Hypothalamus (tissue), 51 donors: ENCODE results near the gene PRTN3.
"Not testable (repeated sequence)": the region's sequence is repeated elsewhere in the genome, so short reads cannot be mapped to it uniquely, and the experiment has no call there.

ENCODE experiments used
- DNase-seq, 51 donors: peaks; one replicate each; lab custom pipeline; 2025; lab: John Stamatoyannopoulos, UW

The PRTN3 gene

GRCh38 chr19:877992-878660 is 37.3 kb downstream of the PRTN3 start:
- DNase-seq: not testable (repeated sequence)

- peak in 6 of 51 donors; percentile 18 to 44 (median 26) for DNase-seq
These were observed 38.2 kb downstream of the PRTN3 start for GRCh38 chr19:878751-879561.

- DNase-seq: no peak
These were observed 39.1 kb downstream of the PRTN3 start for GRCh38 chr19:879711-880438.

GRCh38 chr19:881385-882071 is 40.7 kb downstream of the PRTN3 start:
- DNase-seq: no peak

- DNase-seq: no peak
These were observed 42.2 kb downstream of the PRTN3 start for GRCh38 chr19:882871-883497.

- no peak for DNase-seq
These were observed 42.9 kb downstream of the PRTN3 start for GRCh38 chr19:883661-884211.

GRCh38 chr19:884420-885211 is 43.8 kb downstream of the PRTN3 start:
- no peak for DNase-seq

GRCh38 chr19:885536-886224 is 44.9 kb downstream of the PRTN3 start:
- no peak for DNase-seq

- peak in 4 of 51 donors; percentile 3 to 21 (median 14) for DNase-seq
These were observed 46.3 kb downstream of the PRTN3 start for GRCh38 chr19:887072-887471.

- peak in 1 of 51 donors; percentile 38 for DNase-seq
These were observed 46.8 kb downstream of the PRTN3 start for GRCh38 chr19:887599-887998.

GRCh38 chr19:888581-889385 is 48.0 kb downstream of the PRTN3 start:
- no peak for DNase-seq

GRCh38 chr19:889662-890295 is 49.0 kb downstream of the PRTN3 start:
- DNase-seq: no peak

- no peak for DNase-seq
These were observed 50.0 kb downstream of the PRTN3 start for GRCh38 chr19:890831-891230.

- not testable (repeated sequence) for DNase-seq
These were observed 50.8 kb downstream of the PRTN3 start for GRCh38 chr19:891421-892200.

GRCh38 chr19:892243-892893 is 51.6 kb downstream of the PRTN3 start:
- no peak for DNase-seq
